ENCODE data around the gene HOXA2.

HOXA2 gene

GRCh38 chr7:27102581-27103442 is at the start of gene HOXA2:
TSS of gene HOXA2 (minus strand) at chr7:27102683. CDS start at chr7:27102500, 183 bp downstream.
- no peak for DNase-seq

GRCh38 chr7:27151341-27151930 is 49.0 kb upstream of the HOXA2 start:
- DNase-seq: no peak

GRCh38 chr7:27150568-27151340 is 48.3 kb upstream of the HOXA2 start:
- DNase-seq: peak; percentile 80

GRCh38 chr7:27149842-27150567 is 47.5 kb upstream of the HOXA2 start:
- peak; percentile 32 for DNase-seq

GRCh38 chr7:27148756-27149641 is 46.5 kb upstream of the HOXA2 start:
- DNase-seq: no peak

GRCh38 chr7:27148031-27148755 is 45.7 kb upstream of the HOXA2 start:
- no peak for DNase-seq

GRCh38 chr7:27147199-27148030 is 44.9 kb upstream of the HOXA2 start, which contains the start of gene HOXA6:
TSS of gene HOXA6 (minus strand) at chr7:27147774. CDS start at chr7:27147749, 25 bp downstream.
- DNase-seq: no peak

- no peak for DNase-seq
Observed at GRCh38 chr7:27146491-27147198, 44.2 kb upstream of the HOXA2 start.

GRCh38 chr7:27145914-27146412 is 43.5 kb upstream of the HOXA2 start:
- no peak for DNase-seq

- DNase-seq: no peak
Observed at GRCh38 chr7:27145165-27145913, 42.9 kb upstream of the HOXA2 start.

- no peak for DNase-seq
Observed at GRCh38 chr7:27144781-27145164, 42.3 kb upstream of the HOXA2 start.

GRCh38 chr7:27143950-27144780 is 41.7 kb upstream of the HOXA2 start:
- no peak for DNase-seq

GRCh38 chr7:27143023-27143949 is 40.8 kb upstream of the HOXA2 start, which contains the start of gene HOXA5:
TSS of gene HOXA5 (minus strand) at chr7:27143681. CDS start at chr7:27143607, 74 bp downstream.
- peak; percentile 74 for DNase-seq

GRCh38 chr7:27142580-27143022 is 40.1 kb upstream of the HOXA2 start:
- DNase-seq: no peak

- no peak for DNase-seq
Observed at GRCh38 chr7:27141923-27142579, 39.6 kb upstream of the HOXA2 start.

Measured in NCI-H1092 (cell line).